Activated T-helper 1 cell treated with anti-CD3 and anti-CD28 coated beads, Interleukin-2, amount 50 U/mL, for 16 hours (primary cell): ENCODE measurements around the gene SLC39A10.

Experiments used
- DNase-seq, 2 donors: peaks; one replicate each; pipeline ENCODE4 v3.0.0-alpha.2; 2020; ENCODE audit warnings: low read depth in 1 of 2, low spot score in 1 of 2

The SLC39A10 gene

GRCh38 chr2:195721042-195721441, 64.0 kb downstream of the SLC39A10 start:
- no peak for DNase-seq

- no peak for DNase-seq
Observed at GRCh38 chr2:195722075-195722474, 65.0 kb downstream of the SLC39A10 start.

- no peak for DNase-seq
Observed at GRCh38 chr2:195727106-195727505, 70.1 kb downstream of the SLC39A10 start.

- no peak for DNase-seq
Observed at GRCh38 chr2:195730912-195731311, 73.9 kb downstream of the SLC39A10 start.

- DNase-seq, result no peak
Observed at GRCh38 chr2:195732574-195732973, 75.5 kb downstream of the SLC39A10 start.

GRCh38 chr2:195733831-195734230, 76.8 kb downstream of the SLC39A10 start:
- no peak for DNase-seq

GRCh38 chr2:195734395-195734794, 77.4 kb downstream of the SLC39A10 start:
- no peak for DNase-seq

DNA sequence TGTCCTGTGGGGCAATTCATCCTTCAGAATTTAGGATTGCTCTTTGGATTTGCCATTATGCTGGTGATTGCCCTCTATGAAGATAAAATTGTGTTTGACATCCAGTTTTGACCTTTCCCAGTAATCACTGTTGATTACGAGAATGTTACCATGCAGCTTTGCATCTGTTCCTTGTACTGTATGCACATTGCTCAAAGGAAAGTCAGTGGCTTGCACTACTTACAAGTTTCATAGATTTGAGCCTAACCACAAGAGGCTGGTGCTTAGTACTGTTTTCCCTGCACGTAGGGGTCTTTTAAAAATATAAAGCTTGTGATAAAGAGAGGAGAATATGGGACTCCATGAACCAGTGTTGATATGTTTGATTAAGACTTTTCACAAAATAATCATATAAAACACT, 77.9 kb downstream of the SLC39A10 start:
- no peak for DNase-seq

DNA sequence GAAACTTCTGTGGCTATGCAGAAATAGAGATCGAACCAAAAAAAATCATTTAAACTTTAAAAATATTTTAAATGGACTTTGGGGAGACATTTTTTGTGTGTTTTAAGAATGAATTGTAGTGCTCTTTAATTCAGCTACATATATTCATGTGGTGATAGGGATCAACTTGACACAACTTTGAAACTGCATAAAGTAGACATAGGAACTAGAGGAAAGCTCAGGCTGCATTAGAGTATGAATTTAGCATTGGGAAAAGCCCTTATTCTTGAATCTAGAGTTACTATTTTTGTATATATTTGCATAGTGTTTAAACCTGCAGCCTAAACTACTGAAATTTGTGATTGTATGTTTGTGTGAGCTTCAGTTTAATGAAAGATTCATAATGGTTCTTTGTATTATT, 78.3 kb downstream of the SLC39A10 start:
- DNase-seq, result no peak

DNA sequence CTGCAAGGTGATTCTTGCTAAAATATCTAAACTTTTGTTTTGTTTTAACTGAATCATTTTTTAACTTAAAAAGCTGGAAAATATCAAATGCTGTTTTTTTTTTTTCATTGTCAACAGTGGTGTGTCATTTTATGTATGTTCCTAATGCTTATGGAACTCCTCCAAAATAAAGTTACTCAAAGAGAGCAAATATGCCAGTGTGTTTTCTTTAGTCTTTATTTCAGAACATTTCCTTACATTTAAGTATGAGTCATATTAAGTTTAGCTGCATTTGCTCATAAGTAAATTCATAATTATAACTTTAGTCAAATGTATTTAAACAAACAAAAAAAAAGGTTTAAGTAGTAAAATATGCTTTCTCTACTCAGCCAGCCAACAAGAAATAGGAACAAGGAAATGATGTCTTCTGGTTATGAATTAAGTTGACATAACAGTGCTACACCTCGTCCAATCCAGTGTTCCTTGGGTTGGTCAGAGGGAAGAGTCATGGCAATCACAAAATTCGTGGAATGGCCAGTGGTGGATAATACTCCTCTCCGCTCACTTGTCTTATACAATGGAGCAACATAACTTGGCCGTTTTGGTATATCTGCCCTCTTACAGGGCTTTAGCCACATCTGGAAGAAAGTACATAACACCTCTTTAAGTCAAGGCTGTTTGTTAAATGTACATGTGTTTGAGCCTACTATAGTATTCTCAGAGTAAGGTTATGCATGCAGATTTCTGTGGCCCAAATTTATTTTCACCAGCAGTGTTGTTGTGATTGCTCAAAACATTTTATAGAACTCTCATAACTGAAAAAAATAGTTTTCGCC, 80.7 kb downstream of the SLC39A10 start:
- DNase-seq, result no peak

- DNase-seq, result no peak
Observed at GRCh38 chr2:195741191-195741590, 84.2 kb downstream of the SLC39A10 start.

DNA sequence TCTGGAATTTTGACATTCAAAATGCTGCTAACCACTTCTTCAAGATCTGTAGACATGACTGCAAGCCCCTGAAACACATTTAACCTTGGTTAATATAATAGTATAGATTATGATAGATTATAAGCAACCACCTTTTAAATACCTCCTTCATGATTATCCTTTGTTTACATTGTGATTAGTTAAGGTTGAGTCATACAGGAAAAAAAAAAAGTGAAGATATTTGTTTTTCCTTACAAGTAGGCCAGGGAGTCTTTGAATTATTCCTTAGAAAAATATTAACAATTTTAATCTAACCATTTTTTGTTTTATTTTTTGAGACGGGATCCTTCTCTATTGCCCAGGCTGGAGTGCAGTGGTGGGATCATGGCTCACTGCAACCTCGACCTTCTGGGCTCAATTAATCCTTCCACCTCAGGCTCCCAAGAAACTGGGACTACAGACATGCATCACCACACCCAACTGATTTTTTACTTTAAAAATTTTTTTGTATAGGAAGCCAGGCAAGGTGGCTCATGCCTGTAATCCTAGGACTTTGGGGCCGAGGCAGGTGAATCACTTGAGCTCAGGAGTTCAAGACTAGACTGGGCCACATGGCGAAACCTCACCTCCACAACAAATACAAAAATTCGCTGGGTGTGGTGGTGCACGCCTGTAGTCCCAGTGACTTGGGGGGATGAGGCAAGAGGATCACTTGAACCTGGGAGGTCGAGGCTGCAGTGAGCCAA, 99.4 kb downstream of the SLC39A10 start:
- no peak for DNase-seq

GRCh38 chr2:195758846-195759245, 101.8 kb downstream of the SLC39A10 start:
- DNase-seq, result no peak

- no peak for DNase-seq
Observed at GRCh38 chr2:195759877-195760276, 102.9 kb downstream of the SLC39A10 start.

GRCh38 chr2:195763866-195764265, 106.8 kb downstream of the SLC39A10 start:
- no peak for DNase-seq

DNA sequence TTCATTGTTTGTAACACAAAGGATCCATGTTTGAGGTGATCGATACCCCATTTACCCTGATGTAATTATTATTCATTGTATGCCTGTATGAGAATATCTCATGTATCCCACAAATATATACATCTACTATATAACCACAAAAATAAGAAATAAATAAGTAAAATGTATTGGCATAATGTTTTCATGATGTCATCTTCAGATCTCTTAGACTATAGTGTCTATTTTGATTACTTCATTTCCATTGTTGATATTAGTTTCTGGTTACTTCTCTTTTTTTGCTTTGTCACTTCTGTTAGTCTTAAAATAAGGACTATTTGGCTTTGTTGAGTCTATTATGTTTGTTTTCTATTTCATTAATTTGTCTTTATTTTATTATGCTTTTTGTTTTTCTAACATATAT, 109.7 kb downstream of the SLC39A10 start:
- no peak for DNase-seq

DNA sequence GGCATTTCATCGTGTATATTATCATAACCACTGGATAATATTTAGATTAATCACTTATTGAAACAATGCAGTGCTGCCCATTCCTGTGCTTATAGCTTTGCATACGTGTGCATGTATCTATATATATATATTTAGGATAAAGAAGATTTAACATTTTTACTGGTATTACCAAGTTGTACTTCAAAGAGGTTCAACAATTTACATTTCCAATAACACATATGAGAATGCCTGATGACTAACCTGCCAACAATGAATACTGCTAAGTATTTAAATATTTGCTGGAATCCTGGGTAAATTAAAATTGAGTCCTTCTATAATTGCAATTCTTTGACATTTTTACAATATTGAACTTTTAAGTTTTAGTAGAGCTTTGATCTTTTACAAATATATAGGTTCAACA, 111.4 kb downstream of the SLC39A10 start:
- no peak for DNase-seq

GRCh38 chr2:195769975-195770374, 112.9 kb downstream of the SLC39A10 start:
- DNase-seq, result no peak

DNA sequence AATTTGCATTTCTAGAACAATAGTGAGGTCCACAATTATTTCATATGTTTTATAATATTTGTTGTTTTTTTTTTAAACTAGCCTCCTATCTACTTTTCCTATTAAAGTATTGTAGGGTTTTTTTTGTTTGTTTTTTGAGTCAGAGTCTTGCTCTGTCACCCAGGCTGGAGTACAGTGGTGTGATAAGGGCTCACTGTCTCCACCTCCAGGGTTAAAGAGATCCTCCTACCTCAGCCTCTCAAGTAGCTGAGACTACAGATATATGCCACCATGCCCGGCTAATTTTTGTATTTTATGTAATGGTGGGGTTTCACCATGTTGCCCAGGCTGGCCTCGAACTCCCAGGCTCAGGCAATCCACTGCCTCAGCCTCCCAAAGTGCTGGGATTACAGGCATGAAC, 122.5 kb downstream of the SLC39A10 start:
- no peak for DNase-seq

GRCh38 chr2:195782156-195782555, 125.1 kb downstream of the SLC39A10 start:
- no peak for DNase-seq
